ENCODE measurements around the gene FAM81A.

- no peak for TF ChIP-seq GABPA (IDR thresholded peaks at IDR 0.05; ENCODE audit: low read depth)
- no peak for TF ChIP-seq CTCF (IDR thresholded peaks at IDR 0.05; ENCODE audit: insufficient read depth, low read length)
- no peak for TF ChIP-seq REST (IDR thresholded peaks at IDR 0.05; ENCODE audit: insufficient replicate concordance, low read depth)
- no peak for TF ChIP-seq POLR2AphosphoS5 (IDR thresholded peaks at IDR 0.05; ENCODE audit: low read depth)
Measured at GRCh38 chr15:59396679-59397078, 41.3 kb upstream of the FAM81A start.

Measured in HL-60 (cell line).